ENCODE data around the gene RAB3GAP1.
"Not testable (repeated sequence)": the region's sequence is repeated elsewhere in the genome, so short reads cannot be mapped to it uniquely, and the experiment has no call there.

Gene RAB3GAP1

DNA sequence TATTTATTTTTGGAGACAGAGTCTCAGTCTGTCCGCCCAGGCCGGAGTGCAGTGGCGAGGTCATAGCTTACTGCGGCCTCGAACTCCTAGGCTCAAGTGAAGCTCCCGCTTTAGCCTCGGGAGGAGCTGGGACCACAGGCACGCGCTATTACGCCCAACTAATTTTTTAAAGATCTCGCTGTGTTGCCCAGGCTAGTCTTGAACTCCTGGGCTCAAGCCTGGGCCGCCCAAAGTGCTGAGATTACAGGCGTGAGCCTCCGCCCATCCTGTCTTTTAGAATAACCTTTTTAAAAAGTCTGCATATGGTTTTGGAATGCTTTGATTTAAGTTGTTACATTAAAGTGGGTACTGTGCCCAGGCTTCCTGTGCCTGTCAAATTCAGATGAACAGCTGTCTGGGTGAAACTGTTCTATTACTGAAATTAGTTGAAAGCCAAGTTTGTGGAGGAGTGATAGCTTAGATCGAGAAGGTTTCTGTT, 944 bp downstream of the RAB3GAP1 start:
- in situ Hi-C loops (cut with MboI; ENCODE audit: low sequenced_read_pairs): no loop called here

DNA sequence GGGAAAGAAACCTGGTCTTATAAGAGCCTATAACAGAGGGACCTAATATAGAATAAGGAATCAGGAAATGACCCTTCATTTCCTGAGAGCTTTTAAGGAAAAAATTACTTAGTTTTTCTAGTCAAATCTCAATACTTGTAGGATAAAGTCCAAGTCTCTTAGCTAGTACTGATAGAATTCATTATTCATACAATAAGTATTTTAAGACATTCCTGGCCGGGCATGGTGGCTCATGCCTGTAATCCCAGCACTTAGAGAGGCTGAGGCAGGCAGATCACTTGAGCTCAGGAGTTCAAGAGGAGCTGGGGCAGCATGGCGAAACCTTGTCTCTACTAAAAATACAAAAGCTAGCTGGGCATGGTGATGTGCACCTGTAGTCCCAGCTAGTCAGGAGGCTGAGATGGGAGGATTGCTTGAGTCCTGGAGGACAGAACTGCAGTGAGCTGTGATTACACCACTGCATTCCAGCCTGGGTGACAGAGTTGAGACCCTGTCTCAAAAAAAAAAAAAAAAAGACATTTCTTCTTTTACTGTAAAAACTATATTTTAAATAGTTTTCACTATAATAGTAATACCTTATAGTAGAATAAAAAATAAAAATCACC, 3.2 kb downstream of the RAB3GAP1 start:
- in situ Hi-C loops (cut with MboI; ENCODE audit: low sequenced_read_pairs): no loop called here

- in situ Hi-C loops (cut with MboI; ENCODE audit: low sequenced_read_pairs): no loop called here
These were observed 4.7 kb downstream of the RAB3GAP1 start for GRCh38 chr2:135056790-135057189.

DNA sequence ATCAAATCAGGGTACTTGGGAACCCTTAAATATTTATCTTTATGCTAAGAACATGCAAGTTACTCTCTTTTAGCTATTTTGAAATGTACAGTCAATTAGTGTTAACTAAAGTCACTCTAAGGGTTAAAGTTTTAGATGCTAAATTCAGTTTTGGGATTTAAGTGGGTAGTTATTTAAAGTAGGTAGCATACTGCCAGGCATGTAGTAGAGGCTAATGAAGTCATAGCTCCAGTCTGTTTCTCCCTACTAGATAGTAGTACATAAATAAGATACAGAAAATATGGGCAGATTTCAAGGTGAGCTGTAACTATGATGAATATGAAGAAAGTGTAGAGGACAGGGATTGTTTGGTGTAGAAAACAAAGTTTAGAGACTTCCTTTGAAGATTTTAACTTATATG, 7.5 kb downstream of the RAB3GAP1 start:
- in situ Hi-C loops (cut with MboI; ENCODE audit: low sequenced_read_pairs): no loop called here

DNA sequence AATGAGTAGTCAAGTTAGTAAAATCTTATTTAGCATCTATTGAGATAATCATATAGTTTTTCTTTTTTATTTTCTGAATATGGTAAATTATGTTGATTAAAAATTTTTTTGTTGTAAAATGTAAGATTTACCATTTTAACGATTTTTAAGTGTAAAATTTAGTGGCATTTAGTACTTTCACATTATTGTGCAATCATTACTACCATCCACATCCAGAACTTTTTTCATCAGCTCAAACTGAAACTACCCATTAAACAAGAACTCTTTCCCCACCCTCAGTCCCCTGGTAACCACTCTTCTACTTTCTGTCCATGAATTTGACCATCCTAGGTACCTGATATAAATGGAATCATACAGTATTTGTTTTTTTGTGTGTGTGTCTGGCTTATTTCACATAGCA, 11.1 kb downstream of the RAB3GAP1 start:
- in situ Hi-C loops (cut with MboI; ENCODE audit: low sequenced_read_pairs): no loop called here

GRCh38 chr2:135064149-135064548, 12.1 kb downstream of the RAB3GAP1 start:
- in situ Hi-C loops (cut with MboI; ENCODE audit: low sequenced_read_pairs): no loop called here

GRCh38 chr2:135066710-135067109, 14.6 kb downstream of the RAB3GAP1 start:
- in situ Hi-C loops (cut with MboI; ENCODE audit: low sequenced_read_pairs): no loop called here

GRCh38 chr2:135072125-135072997, 20.3 kb downstream of the RAB3GAP1 start:
- in situ Hi-C loops (cut with MboI; ENCODE audit: low sequenced_read_pairs): no loop called here

DNA sequence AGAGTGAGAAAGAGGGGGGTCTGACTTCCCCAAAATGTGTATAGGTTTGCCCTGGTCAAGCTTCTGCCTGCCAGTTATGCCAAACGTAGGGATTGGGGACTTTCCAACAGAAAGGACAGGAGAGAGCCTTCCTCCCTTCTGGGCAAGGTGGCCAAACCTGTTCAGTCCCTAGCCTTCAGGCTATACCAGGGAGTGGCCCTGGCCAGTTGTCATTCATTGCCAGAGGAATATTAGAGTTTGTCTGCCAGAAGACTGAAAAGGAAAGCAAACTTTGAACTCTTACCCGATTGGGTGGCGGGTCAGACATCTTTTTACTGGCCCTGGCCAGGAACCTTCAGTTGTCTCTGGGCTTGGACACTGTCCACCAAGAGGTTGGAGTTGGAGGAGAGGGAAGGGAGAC, 22.1 kb downstream of the RAB3GAP1 start:
- in situ Hi-C loops (cut with MboI; ENCODE audit: low sequenced_read_pairs): no loop called here

GRCh38 chr2:135076556-135076955, 24.5 kb downstream of the RAB3GAP1 start:
- in situ Hi-C loops (cut with MboI; ENCODE audit: low sequenced_read_pairs): no loop called here

DNA sequence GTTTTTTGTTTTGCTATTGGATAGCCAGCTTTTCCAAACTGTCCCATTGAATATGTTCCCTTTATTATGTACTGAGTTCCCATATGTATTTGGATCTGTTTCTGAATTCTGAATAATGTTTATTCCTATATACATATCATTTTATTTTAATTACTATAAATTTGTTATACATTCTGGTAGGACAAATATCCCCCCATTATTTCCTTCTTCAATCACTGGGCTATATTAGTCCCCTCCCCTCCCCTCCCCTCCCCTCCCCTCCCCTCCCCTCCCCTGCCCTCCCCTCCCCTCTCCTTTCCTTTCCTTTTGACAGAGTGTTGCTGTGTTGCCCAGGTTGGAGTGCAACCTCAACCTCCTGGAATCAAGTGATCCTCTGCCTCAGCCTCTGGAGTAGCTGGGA, 26.3 kb downstream of the RAB3GAP1 start:
- in situ Hi-C loops (cut with MboI; ENCODE audit: low sequenced_read_pairs): no loop called here

GRCh38 chr2:135086222-135086621, 34.1 kb downstream of the RAB3GAP1 start:
- in situ Hi-C loops (cut with MboI; ENCODE audit: low sequenced_read_pairs): no loop called here

GRCh38 chr2:135089597-135089996, 37.5 kb downstream of the RAB3GAP1 start:
- in situ Hi-C loops (cut with MboI; ENCODE audit: low sequenced_read_pairs): not testable (repeated sequence)

DNA sequence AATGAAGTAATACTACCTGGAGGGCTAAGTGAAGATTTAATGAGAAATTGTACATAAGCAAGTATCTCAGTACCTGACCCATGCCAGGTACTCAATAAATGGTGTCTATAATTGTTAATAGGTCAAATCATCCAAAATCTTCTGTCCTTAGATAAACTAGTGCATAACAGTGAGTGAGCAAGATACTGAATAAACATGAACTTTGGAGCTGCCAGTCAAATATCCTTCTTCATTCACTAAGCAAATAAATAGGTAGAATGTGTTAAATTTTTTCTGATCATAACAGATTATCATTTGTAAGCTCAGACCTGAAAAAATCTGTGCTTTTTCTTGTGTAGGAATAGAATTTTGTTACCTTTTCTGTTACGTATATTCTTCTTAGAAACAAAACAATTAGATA, 39.6 kb downstream of the RAB3GAP1 start:
- in situ Hi-C loops (cut with MboI; ENCODE audit: low sequenced_read_pairs): no loop called here

DNA sequence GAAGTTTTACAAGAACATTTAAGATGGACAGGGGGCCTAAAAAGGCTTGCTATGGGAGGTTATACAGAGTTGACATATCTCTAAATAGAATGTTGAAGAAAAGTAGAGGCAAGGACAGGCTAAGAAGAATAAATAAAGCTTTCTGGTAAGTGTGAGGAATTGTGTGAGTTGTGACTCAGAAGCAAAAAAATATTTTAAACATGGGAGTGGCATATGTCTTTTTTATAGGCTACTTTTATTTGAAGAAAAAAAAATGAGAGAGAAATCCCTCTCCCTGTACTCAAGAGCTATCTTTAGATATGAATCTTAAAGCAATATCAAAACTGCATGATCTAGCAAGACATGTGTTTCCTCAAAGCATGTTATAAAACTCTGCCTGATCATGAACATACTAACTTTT, 41.1 kb downstream of the RAB3GAP1 start:
- in situ Hi-C loops (cut with MboI; ENCODE audit: low sequenced_read_pairs): no loop called here

DNA sequence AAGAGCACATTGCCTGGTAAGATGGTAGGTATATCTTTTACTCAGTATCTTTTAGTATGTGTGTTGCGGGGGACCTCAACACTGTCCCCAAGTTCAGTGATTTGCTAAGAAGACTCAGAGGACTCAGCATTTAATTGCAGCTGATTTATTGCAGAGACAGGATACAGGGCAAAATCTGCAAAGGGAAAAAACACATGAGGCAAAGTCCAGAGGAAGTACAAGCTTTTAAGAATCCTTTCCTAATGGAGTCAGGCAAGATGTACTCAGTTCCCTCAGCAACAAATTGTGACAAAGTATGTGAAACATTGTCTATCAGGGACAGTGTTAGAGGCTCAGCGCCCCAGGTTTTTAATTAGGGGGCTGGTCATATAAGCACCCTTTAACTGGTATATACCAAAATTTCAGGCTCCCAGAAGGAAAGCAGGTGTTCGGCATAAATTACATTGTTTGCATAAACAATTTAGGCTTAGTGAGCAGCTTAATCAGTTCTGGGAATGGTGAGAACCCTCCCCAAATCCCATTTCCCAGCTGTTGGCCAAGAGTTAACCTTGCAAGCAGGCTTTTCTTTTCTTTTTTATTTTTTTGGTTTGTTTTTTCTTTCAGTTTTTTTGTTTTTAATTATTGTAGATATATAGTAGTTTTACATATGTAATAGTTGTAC, 41.7 kb downstream of the RAB3GAP1 start:
- in situ Hi-C loops (cut with MboI; ENCODE audit: low sequenced_read_pairs): no loop called here

GRCh38 chr2:135094508-135094907, 42.4 kb downstream of the RAB3GAP1 start:
- in situ Hi-C loops (cut with MboI; ENCODE audit: low sequenced_read_pairs): no loop called here

GRCh38 chr2:135095591-135095990, 43.5 kb downstream of the RAB3GAP1 start:
- in situ Hi-C loops (cut with MboI; ENCODE audit: low sequenced_read_pairs): no loop called here

GRCh38 chr2:135096665-135097446, 44.8 kb downstream of the RAB3GAP1 start:
- in situ Hi-C loops (cut with MboI; ENCODE audit: low sequenced_read_pairs): no loop called here

DNA sequence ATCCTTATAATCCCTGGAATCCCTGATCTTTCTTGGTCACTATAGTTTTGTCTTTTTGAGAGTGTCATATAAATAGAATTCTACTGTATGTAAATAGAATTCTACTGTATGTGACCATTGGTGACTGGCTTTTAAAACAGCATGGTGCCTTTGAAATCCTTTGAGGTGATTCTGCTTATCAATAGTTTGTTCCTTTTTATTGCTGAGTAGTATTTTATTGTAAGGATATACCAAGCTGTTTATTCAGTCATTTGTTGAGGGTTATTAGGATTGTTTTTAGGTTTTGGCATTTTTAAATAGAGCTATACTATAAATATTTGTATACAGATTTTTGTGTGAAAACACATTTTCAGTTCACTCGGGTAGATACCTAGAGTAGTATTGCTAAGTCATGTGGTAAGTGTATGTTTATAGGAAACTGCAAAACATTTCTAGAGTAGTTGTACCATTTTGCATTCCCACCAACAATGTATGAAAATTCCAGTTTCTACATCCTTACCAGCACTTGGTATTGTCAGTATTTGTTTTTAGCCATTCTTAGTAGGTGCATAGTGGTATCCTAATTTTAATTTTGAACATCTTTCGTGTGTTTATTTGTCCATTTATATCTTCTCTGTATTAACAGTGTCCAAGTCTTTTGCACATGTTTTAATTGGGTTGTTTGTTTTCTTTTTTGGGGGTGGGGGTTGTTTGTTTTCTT, 45.6 kb downstream of the RAB3GAP1 start:
- in situ Hi-C loops (cut with MboI; ENCODE audit: low sequenced_read_pairs): no loop called here
